HG03103 (cell line): ENCODE data around the gene KDM5B.
"Not testable (repeated sequence)": the region's sequence is repeated elsewhere in the genome, so short reads cannot be mapped to it uniquely, and the experiment has no call there.

Experiments
- ATAC-seq: cut with Tn5 transposase; IDR thresholded peaks from one replicate; pipeline ENCODE4 v1.9.1; 2021; ENCODE audit warnings: low read depth; ENCODE audit not compliant: unreplicated experiment

The KDM5B gene

GRCh38 chr1:202716654-202717053 is 91.6 kb downstream of the KDM5B start:
- ATAC-seq: no peak

- not testable (repeated sequence) for ATAC-seq
Observed at GRCh38 chr1:202714202-202714601, 94.0 kb downstream of the KDM5B start.

- no peak for ATAC-seq
Observed at GRCh38 chr1:202713110-202713509, 95.1 kb downstream of the KDM5B start.

GRCh38 chr1:202711949-202712635 is 96.1 kb downstream of the KDM5B start:
- no peak for ATAC-seq

DNA sequence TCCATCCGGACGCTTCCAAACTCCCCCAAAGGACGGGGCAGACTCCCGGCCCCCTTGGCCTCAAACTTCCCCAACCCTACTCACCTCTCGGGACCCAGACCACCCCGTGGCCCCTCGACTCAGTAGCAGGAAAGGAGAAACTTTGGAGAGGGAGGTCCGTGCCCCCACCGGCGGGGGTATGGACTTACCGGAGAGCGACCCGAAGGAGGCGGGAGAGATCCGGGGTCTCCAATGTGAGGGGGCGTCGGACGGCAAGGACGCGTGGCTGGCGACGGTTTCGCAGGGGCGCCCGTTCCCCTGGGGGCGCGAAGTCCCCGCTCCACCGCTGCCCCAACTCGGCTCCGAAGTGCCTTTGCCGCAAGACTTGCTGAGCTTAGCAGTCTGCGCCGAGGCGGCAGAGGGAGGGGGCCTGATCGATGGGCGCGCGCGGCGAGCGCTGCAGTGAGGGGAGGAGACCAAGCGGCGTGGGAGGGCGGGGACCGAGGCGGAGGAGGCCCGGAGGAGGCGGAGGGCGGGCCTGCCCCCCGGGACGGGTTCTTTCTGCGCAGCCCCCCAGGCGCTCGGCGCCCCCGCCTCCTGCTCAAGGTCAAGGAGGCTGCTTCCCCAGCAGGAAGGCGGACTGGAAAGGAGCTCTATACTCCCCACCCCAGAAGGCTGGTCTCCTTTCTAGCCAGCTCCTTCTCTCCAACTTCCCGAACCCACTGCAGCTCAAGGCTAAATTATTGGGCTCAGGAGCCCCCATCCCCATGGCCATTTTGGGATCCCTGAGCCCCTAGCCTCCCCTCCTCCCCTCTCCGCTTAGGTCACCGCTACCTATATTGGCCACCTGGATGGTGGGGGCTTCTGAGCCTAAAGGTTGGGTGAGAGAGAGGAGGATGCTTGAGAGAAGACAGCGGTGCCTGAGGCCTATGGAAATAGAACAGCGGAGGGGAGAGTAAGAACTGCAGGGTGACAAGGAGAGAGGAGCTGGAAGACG is 97.9 kb downstream of the KDM5B start, which contains the start of gene SYT2:
TSS of gene SYT2 (minus strand) at position 385 of the 976 bp plus-strand sequence. CDS start 104,682 bp downstream, outside the sequence.
- ATAC-seq: no peak

DNA sequence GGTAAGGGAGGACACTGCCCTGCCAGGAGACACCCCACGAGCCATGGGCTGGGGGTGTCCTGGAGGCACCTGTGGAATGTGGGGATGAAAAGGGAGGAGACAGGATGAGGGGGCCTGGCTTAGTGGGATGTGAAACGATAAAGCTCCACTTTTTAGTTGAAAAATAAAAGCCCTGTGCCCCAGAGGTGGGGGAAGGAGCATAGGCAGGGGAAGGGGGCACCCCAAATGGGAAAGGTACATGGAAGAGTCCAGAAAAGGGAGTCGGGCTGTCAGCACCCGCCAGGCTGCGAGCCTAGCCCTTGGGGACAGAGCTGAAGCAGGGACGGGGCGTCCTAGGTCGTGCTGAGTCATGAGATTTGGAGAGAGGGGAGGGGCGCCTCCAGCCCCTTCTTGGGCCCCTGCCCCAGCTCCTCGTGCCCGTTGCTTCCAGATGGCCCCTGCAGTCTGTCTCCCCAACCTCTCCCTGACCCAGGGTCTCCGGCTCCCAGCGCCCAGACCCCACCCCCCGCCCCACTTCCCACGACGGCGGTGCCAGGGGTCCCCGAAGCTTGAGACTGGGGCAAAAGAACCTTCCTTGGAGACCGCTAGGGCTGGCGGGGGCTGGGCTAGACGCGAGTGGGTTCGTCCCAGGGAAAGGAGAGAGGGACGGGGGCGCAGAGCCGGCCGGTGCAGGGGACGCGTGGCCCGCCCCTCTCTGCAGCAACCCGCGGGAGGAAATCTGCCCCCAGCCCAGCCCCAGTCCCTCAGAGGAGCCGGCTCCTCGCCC is 98.8 kb downstream of the KDM5B start:
- ATAC-seq: no peak

- ATAC-seq: no peak
Observed at GRCh38 chr1:202708456-202709275, 99.6 kb downstream of the KDM5B start.

GRCh38 chr1:202706851-202707250 is 101.4 kb downstream of the KDM5B start:
- ATAC-seq: no peak

DNA sequence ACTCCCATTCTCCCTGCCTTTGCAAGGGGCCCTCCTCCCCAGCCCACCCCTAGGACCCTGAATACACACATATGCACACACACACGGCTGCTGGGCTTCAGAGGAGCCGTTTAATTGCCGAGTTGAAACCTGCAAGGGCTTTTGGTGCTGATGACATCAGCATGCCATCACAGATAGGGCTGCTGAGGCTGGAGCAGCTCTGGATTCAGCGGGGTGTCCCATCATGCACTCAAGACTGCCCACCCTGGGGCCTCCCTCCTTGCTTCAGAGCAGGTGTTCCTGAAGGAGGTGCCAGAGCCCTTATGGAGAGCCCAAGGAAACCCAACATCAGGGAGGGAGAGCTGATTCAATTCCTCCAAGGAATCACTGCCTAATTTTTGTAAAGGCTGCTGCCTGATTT is 103.6 kb downstream of the KDM5B start:
- no peak for ATAC-seq

- ATAC-seq: no peak
Observed at GRCh38 chr1:202703191-202703590, 105.0 kb downstream of the KDM5B start.

DNA sequence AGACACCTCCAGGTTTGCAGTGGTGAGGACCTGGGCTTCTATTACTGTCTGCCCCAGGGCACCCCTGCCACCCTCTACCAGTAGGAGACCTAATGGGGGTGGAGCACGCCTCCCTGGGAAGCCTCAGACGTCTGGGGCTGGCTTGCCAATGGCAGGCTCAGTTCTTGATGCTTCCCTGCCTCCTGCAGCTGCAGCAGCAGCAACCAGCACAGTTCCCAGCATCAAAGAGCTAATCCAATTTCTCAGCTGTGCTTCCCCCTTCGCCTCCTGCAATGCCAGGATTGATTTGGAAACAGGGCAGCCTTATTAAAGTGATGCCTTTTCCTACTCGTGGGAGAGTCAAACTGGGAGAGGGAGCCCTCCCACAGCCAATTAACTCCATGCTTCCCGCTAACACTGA is 106.1 kb downstream of the KDM5B start:
- no peak for ATAC-seq

DNA sequence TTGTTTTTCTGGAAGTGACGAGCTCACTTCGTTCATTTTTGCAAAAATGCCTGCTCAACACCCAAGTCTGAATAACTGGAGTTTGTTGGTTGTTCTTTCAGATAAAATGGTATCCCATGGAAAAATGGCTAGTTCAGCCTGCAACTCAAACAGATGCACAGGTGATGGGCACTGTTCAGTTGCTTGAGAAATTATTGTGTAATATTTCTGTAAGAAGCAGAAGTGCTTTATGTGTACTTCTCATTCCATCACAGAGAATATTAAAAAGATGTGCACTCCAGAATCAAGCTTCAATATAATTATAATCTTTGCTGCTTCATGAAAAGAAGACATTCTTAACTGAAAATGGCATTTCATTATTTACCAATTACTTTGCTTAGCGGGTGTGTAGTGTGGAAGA is 107.0 kb downstream of the KDM5B start:
- no peak for ATAC-seq

DNA sequence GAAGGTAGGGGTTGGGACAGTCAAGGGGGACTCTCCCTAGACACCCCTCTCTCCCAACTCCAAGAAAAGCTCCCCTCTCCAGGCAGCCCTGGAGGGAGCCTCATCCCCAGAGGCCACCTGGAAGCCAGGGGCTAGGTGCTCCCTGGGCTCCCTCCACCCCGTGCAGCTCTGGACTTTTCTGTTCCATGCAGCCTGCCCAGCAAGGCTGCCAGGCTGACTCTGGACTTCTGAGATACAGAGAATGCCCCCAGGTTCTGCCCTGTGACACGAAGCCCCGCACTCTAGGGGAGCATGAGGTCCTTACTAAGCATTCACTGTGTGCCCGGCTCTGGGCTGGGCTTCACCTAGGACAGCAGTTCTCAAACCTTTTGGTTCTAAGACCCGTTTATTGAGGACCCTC is 108.2 kb downstream of the KDM5B start:
- no peak for ATAC-seq

- no peak for ATAC-seq
Observed at GRCh38 chr1:202698276-202698675, 109.9 kb downstream of the KDM5B start.

GRCh38 chr1:202697038-202697437 is 111.2 kb downstream of the KDM5B start:
- ATAC-seq: no peak

- ATAC-seq: no peak
Observed at GRCh38 chr1:202694314-202694713, 113.9 kb downstream of the KDM5B start.

- no peak for ATAC-seq
Observed at GRCh38 chr1:202692959-202693555, 115.2 kb downstream of the KDM5B start.

GRCh38 chr1:202691816-202692215 is 116.4 kb downstream of the KDM5B start:
- ATAC-seq: no peak

- no peak for ATAC-seq
Observed at GRCh38 chr1:202689493-202690342, 118.5 kb downstream of the KDM5B start.
